HUES64 (cell line): ENCODE data around the gene CNPPD1.
"Not testable (repeated sequence)": the region's sequence is repeated elsewhere in the genome, so short reads cannot be mapped to it uniquely, and the experiment has no call there.

Experiments used
- H3K27ac ChIP-seq: 2 replicates; pipeline ENCODE4 v1.7.0; 2013; ENCODE audit warnings: low read depth, low read length, inconsistent platforms
- H3K27me3 ChIP-seq: 2 replicates; pipeline ENCODE4 v1.6.1; 2013; ENCODE audit warnings: mild to moderate bottlenecking, low read length; ENCODE audit not compliant: insufficient read depth
- H3K36me3 ChIP-seq: 2 replicates; pipeline ENCODE4 v1.6.1; 2013; ENCODE audit warnings: mild to moderate bottlenecking, low read length; ENCODE audit not compliant: insufficient read depth
- H3K4me1 ChIP-seq: 2 replicates; pipeline ENCODE4 v1.6.1; 2013; ENCODE audit warnings: mild to moderate bottlenecking, low read length, moderate library complexity; ENCODE audit not compliant: insufficient read depth
- H3K4me3 ChIP-seq: 2 replicates; pipeline ENCODE4 v1.5.1; 2013; ENCODE audit warnings: mild to moderate bottlenecking, low read length, moderate library complexity
- H3K9ac ChIP-seq: 2 replicates; pipeline ENCODE4 v1.6.1; 2013; ENCODE audit warnings: mild to moderate bottlenecking, low read depth, low read length
- H3K9me3 ChIP-seq: 2 replicates; pipeline ENCODE4 v1.6.1; 2013; ENCODE audit warnings: low read depth, low read length; ENCODE audit not compliant: insufficient read depth
- WGBS: fragments of 150-250, 120-280 bp; methylation state at CpG from one replicate; pipeline ENCODE4 v1.1.7; 2013; ENCODE audit warnings: missing lambda C conversion rate; 5-methylcytosine and 5-hydroxymethylcytosine counted together

The CNPPD1 gene

DNA sequence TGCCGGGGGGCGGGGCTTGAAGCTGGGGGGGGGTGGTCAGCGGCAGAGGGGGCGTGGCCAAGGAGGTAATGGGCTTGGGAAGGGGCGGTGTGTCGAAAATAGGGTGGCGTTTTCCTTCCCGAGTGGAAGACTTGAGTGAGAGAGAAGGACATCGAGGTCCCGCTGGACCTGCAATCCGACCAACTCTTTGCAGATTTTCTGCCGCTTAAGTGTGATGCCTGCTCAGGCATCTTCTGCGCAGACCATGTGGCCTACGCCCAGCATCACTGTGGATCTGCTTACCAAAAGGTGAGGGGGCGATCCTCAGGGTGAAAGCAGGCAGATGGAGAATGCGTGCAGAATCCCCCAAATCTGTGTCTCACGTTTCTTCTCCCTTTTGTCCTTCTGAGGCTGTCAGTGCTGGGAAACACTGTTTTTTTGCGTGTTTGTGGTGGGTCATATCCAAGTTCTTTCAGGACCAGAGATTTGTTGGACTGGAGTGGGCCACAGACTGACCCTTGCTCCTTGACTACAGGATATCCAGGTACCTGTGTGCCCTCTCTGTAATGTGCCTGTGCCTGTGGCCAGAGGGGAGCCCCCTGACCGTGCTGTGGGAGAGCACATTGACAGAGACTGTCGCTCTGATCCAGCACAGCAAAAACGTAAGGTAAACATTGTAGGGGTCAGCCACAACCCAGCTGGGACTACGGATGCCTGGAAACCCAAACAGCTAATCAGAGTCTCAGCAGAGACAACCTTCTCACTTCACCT lies 30.6 kb upstream of the CNPPD1 start:
- WGBS: 30% methylated on average over 22 of the region's 22 CpGs
- Histone ChIP-seq H3K4me3 (peak overlapping the region; percentile 69), H3K9ac (peak overlapping the region; percentile 44), H3K4me1 (0 out of 2 replicates have a peak, but pooled peaks cover 3% of the 10 kb centered on the region), H3K27me3 (no peaks in the 10 kb centered on the region), H3K9me3 (no peaks in the 10 kb centered on the region), H3K27ac (peak overlapping the region; percentile 86; the same call in 1 of the 2 replicates), H3K36me3 (peaks cover 35% of the 10 kb centered on the region)

- Histone ChIP-seq H3K27ac (peak within 1 kb of the TSS; percentile 86; the same call in 1 of the 2 replicates), H3K9me3 (no peaks in the 10 kb centered on the region), H3K9ac (peak within 1 kb of the TSS; percentile 63), H3K27me3 (no peaks in the 10 kb centered on the region), H3K36me3 (peaks cover 33% of the 10 kb centered on the region), H3K4me1 (0 out of 2 replicates have a peak, but pooled peaks cover 3% of the 10 kb centered on the region), H3K4me3 (peak within 1 kb of the TSS; percentile 69)
- 2% methylated on average over 76 of the region's 76 CpGs for WGBS
These were observed 29.8 kb upstream of the CNPPD1 start, which contains the start of gene ZFAND2B for GRCh38 chr2:219206328-219207133. Gene ZFAND2B (plus strand): TSS chr2:219206782. CDS start chr2:219206988, 206 bp downstream.

DNA sequence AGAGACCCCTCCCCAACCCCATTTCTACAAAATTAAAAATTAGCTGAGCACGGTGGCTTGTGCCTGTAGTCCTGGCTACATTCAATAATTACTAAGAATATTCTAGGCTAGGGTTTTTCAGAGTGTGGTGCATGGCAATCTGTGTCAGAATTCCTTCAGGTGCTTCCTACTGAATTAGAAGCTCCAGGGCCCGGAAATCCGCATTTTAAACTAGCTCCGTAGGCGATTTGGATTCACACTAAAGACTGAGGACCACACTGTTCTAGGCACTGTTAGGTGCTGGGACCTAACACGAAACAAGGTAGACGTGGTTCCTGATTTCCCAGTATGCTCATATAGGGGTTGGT lies 29.2 kb upstream of the CNPPD1 start:
- 0 out of 2 replicates have a peak, but pooled peaks cover 3% of the 10 kb centered on the region for H3K4me1 ChIP-seq
- H3K9ac ChIP-seq: peak overlapping the region; percentile 63
- no peaks in the 10 kb centered on the region for H3K9me3 ChIP-seq
- WGBS: 28% methylated on average over 7 of the region's 7 CpGs
- no peak overlapping the region for H3K27ac ChIP-seq
- peaks cover 29% of the 10 kb centered on the region for H3K36me3 ChIP-seq
- no peaks in the 10 kb centered on the region for H3K27me3 ChIP-seq
- H3K4me3 ChIP-seq: peak overlapping the region; percentile 69

DNA sequence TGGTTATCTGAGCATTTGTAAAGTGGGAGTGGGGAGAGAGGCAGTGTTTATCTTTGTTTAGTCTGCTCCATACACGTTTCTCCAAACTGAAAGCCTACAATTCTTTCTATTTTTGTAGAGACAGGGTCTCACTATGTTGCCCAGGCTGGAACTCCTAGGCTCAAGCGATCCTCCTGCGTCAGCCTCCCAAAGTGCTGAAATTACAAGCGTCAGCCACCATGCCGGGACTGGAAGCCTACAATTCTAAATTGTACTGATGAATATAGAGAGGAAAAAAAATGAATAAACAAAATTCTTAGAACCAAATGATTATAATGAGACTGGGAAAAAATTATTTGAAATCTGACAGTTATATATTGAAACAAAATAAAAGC lies 28.4 kb upstream of the CNPPD1 start:
- H3K4me1 ChIP-seq: 0 out of 2 replicates have a peak, but pooled peaks cover 3% of the 10 kb centered on the region
- no peak overlapping the region for H3K9ac ChIP-seq
- H3K27ac ChIP-seq: no peak overlapping the region
- no peaks in the 10 kb centered on the region for H3K9me3 ChIP-seq
- H3K4me3 ChIP-seq: no peak overlapping the region
- peaks cover 22% of the 10 kb centered on the region for H3K36me3 ChIP-seq
- H3K27me3 ChIP-seq: no peaks in the 10 kb centered on the region
- WGBS: 91% methylated on average over 4 of the region's 5 CpGs

DNA sequence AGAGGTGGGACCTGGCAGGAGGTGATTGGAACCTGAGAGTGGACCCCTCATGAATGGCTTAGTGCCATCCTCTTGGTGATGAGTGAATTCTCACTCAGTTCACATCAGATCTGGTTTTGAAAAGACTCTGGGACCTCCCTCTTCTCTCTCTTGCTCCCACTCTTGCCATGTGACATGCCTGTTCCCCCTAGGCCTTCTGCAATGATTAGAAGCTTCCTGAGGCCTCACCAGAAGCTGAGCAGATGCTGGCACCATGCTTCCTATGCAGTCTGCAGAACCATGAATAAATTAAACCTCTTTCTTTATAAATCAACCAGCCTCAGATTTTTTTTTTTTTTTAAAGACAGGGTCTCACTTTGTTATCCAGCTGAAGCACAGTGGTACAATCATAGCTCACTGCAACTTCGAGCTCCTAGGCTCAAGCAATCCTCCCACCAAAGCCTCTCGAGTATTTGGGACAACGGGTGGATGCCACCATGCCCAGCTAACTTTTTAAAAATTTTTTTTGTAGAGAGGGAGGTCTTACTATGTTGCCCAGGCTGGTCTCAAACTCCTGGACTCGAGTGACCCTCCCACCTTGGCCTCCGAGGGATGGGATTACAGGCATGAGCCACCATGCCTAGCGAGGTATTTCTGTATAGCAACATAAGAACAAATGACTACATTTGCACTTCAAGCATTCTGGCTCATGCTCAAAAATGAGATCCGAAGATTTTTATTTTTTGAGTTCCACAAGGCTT lies 27.9 kb upstream of the CNPPD1 start:
- no peak overlapping the region for H3K9ac ChIP-seq
- no peaks in the 10 kb centered on the region for H3K9me3 ChIP-seq
- peaks cover 16% of the 10 kb centered on the region for H3K36me3 ChIP-seq
- no peak overlapping the region for H3K4me3 ChIP-seq
- 0 out of 2 replicates have a peak, but pooled peaks cover 3% of the 10 kb centered on the region for H3K4me1 ChIP-seq
- no peak overlapping the region for H3K27ac ChIP-seq
- 94% methylated on average over 7 of the region's 7 CpGs for WGBS
- no peaks in the 10 kb centered on the region for H3K27me3 ChIP-seq

- not testable (repeated sequence) for H3K4me3 ChIP-seq, H3K27me3 ChIP-seq, H3K9me3 ChIP-seq, H3K27ac ChIP-seq, H3K9ac ChIP-seq, H3K36me3 ChIP-seq, H3K4me1 ChIP-seq
- 91% methylated on average over 18 of the region's 21 CpGs for WGBS
These were observed 24.6 kb upstream of the CNPPD1 start for GRCh38 chr2:219201331-219201730.

GRCh38 chr2:219200502-219201326 lies 24.0 kb upstream of the CNPPD1 start:
- H3K27me3 ChIP-seq, H3K9ac ChIP-seq, H3K4me1 ChIP-seq, H3K36me3 ChIP-seq, H3K9me3 ChIP-seq, H3K4me3 ChIP-seq, H3K27ac ChIP-seq: not testable (repeated sequence)
- 93% methylated on average over 24 of the region's 26 CpGs for WGBS

DNA sequence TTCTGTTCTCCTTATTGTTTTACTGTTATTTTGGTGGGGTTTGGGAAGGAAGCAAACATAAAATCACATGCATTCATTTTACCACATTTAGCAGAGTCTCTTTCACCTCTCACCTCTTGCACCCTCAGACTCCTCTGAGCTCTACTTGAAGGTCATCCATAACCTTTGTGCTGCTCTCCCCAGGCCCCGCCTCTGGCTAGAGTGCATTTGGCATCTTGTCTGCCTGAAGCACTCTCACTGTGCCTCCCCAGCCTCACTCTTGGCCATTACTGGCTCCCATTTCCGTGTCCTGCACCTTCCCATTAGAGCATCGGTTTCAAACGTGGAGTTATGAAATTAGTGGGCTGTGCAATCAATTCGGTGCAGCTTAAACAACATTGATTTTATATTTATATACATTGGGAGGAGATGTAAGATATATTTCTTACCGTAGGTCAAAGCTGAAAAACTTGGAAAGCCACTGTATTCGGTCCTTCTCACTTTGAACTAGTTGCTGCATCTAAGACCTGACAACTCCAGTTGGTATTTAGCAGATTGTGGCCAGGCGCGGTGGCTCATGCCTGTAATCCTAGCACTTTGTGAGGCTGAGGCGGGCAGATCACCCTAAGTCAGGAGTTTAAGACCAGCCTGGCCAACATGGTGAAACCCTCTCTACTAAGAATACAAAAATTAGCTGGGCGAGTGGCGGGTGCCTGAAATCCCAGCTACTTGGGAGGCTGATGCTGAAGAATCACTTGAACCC lies 22.9 kb upstream of the CNPPD1 start:
- WGBS: 89% methylated on average over 11 of the region's 12 CpGs
- no peaks in the 10 kb centered on the region for H3K4me1 ChIP-seq
- no peak overlapping the region for H3K4me3 ChIP-seq

DNA sequence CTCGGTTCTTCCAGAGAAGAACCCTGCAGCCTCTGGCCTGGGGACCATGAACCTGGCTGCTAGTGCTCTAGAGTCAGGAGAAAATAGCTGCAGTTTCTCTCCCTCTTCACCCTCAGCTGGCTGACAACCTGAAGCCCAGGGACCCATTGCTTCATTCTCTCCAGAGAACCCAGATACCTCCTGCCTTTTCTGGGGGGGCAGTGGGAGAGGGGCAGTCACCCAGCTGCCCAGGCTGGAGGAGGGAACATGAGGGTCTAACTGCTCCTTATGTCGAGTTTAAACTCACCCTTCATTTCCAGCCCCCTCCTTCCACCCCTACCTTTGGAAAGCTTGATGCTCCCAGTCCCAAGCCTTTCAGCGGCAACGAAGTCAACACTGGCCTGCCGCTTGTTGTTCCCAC lies 22.2 kb upstream of the CNPPD1 start:
- Histone ChIP-seq H3K9me3 (no peaks in the 10 kb centered on the region), H3K9ac (no peak overlapping the region), H3K36me3 (no peaks in the 10 kb centered on the region), H3K27me3 (no peaks in the 10 kb centered on the region), H3K4me3 (no peak overlapping the region), H3K27ac (no peak overlapping the region), H3K4me1 (no peaks in the 10 kb centered on the region)
- WGBS: 77% methylated on average over 5 of the region's 5 CpGs

More for the DNA sequence above, 22.9 kb upstream of the CNPPD1 start:
- Histone ChIP-seq H3K36me3 (no peaks in the 10 kb centered on the region), H3K9me3 (no peaks in the 10 kb centered on the region), H3K27ac (no peak overlapping the region), H3K9ac (no peak overlapping the region), H3K27me3 (no peaks in the 10 kb centered on the region)

- H3K4me3 ChIP-seq: no peak overlapping the region
- H3K27me3 ChIP-seq: no peaks in the 10 kb centered on the region
- H3K4me1 ChIP-seq: no peaks in the 10 kb centered on the region
- H3K36me3 ChIP-seq: no peaks in the 10 kb centered on the region
- 100% methylated on average over 1 of the region's 1 CpG for WGBS
- H3K9me3 ChIP-seq: no peaks in the 10 kb centered on the region
- no peak overlapping the region for H3K27ac ChIP-seq
- H3K9ac ChIP-seq: no peak overlapping the region
These were observed 20.7 kb upstream of the CNPPD1 start for GRCh38 chr2:219197388-219197787.
